GM18951 (cell line): ENCODE measurements around the gene FOLH1.
"Not testable (repeated sequence)": the region's sequence is repeated elsewhere in the genome, so short reads cannot be mapped to it uniquely, and the experiment has no call there.

Source experiments
- POLR2A ChIP-seq: IDR thresholded peaks from 4 replicates; pipeline ENCODE4 v1.6.1; 2011; ENCODE audit warnings: mild to moderate bottlenecking; ENCODE audit not compliant: insufficient read length, insufficient read depth; ENCODE audit errors: extremely low read depth
- in situ Hi-C: fragments of 300-500 bp; cut with MboI; formaldehyde crosslinking; loops from one replicate; pipeline ENCODE4 v1.12.0; 2022; ENCODE audit warnings: low sequenced_read_pairs, mixed read lengths, inconsistent platforms; ENCODE audit not compliant: unreplicated experiment

Gene FOLH1

DNA sequence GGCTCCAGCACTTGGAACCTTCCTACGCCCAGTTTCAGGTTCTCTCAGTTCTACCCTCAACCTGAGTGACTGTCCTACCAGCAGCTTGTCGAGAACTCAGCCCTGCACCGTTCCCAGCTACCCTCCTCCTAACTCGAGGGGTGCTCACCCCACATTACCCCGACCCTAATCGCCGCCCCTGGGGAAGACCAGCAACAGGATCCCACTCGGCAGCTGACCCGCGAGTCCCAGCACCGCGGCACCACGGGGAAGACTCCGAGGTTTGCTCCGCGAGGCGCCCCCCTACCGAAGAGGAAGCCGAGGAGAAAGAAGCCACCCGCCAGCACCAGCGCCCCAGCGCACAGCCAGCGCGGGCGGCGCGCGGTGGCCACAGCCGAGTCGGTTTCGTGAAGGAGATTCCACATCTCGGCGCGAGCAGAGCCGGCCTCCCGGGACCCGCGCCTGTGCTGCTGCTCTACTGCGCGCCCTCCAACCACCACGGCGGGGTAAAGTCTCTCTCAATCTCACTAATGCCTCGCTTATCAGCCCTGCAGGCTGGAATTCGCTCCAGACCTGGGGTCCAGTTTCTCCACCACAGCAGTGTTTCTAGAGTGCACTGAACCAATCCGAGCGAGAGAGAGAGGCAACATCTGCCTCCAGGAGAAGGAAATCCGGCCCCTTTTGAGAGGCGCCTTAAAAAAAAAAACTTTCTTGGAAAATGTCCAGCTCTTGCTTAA, at the start of gene FOLH1:
FOLH1 (minus strand) TSS at position 597 of the 716 bp plus-strand sequence; CDS start at position 404, 193 bp downstream.
- TF ChIP-seq POLR2A = no peak
- in situ Hi-C loops = no loop called here

DNA sequence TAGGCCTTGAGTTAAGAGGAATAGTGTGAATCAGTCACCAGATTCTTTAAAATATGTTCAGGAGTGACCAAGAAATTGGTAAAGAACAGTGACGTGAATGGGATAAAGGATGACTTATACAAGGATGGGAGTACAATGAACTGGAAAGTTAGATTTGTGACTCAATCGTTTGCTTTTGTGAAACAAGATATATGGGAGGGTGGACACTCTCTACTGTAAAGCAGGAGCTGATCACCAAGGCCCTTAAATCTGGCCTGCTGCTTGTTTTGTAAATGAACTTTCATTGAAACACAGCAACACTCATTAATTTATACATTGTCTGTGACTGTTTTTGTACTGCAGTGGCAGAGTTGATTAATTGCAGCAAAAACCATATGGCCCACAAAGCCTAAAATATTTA, 46.7 kb upstream of the FOLH1 start:
- in situ Hi-C loops = not testable (repeated sequence)

DNA sequence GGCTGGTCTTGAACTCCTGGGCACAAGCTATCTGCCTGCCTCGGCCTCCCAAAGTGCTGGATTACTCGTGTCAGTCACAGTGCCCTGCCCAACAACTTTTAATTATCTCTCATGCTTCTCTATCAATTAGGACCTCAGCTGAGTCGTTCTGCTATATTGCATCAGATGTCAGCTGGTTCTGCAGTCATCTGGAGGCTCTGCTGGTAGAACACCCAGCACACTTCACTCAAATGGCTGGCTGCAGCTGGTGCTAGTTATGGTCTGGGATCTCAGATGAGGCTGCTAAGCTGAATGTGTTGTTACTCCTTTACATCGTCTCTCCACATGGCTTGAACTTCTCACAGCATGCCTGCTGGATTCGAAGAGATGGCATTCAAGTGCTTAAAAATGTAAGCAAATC, 42.8 kb upstream of the FOLH1 start:
- in situ Hi-C loops = not testable (repeated sequence)

DNA sequence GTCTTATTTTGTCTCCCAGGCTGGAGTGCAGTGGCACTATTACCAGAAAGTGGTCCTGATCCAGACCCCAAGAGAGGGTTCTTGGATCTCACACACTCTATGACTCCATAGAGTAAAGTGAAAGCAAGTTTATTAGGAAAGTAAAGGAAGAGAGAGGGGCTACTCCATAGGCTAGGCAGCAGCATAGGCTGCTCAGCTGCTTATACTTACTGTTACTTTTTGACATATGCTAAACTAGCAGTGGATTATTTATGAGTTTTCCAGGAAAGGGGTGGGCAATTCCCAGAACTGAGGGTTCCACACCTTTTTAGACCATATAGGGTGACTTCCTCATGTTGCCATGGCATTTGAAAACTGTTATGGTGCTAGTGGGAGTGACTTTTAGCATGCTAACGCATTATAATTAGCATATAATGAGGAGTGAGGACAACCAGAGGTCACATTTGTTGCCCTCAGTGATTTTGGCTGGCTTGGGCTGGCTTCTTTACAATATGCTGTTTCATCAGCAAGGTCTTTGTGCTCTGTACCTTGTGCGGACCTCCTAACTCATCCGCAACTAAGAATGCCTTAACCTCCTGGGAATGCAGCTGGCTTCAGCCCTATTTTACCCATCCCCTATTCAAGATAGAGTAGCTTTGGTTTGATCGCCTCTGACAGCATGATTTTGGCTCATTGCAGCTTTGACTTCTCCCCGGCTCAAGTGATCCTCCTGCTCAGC, 42.2 kb upstream of the FOLH1 start:
- in situ Hi-C loops = not testable (repeated sequence)

DNA sequence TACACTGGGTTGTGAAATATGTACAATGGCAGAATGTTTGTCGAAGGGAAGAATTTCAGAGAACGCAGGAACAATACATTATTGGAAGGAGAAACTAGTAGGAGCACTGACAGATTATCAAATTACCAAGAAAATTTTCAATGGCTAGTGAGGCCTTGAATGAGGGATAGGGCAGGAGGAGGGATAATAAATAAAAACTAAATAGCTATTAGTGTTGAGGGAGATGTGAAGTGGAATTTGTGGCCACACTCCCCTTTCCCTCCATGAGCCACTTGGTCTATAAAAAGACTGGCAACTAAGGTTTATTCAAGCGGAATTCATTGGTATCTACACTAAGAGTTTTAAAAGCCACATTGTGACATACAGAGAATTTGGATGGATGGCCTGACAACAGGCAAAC, 41.0 kb upstream of the FOLH1 start:
- in situ Hi-C loops = not testable (repeated sequence)

DNA sequence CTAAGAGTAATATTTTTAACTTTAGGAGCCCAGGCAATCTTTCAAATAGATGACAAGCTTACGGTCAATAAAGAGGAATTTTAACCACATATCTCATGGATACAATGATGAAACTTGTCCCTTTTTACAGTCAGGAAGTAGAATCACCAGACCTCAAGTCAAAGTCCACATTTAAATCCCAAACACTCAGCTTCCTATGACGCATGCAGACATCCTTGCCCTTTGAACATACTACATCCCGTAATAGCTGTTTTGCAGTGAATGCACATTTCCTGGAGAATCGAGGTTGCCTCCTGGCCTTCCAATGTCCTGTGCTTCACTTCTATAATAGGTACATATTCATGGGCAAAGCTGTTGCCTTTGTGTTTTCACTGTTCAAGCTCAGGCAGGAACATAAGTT, 25.3 kb upstream of the FOLH1 start:
- in situ Hi-C loops = not testable (repeated sequence)

DNA sequence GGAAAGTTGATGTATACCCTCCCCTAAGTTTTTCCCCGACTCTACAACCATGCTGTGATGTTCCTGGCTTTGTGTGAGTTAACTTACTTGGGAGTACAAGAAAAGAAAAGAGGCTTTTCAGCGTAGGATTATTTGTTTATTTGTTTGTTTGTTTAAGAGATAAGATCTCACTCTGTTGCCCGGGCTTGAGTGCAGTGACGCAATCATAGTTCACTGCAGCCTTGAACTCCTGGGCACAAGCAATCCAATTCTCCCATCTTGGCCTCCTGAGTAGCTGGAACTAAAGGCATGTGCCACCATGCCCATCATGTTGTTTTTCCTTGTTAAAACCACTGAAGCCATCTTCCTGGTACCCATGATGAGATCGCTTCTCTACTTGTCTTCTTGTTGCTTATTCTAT, 24.6 kb upstream of the FOLH1 start:
- in situ Hi-C loops = not testable (repeated sequence)

DNA sequence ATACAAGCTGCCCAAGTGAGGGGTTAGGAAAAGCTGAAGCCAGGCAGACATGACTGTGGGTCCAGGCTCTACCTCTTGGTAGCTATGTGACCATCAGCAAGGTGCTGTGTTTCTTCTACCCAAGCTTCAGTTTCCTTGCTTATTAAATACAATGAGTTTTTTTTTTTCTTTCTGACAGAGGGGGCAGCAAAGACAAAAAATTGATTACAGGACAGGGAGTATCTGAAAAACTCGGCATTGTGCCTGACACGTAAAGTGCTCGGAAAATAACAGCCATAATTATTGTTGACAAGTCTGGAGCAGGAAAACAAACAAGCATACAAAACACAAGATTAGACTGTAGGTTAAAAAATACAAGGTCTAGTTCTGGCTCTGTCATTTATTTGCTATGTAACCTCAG, 23.3 kb upstream of the FOLH1 start:
- in situ Hi-C loops = not testable (repeated sequence)

DNA sequence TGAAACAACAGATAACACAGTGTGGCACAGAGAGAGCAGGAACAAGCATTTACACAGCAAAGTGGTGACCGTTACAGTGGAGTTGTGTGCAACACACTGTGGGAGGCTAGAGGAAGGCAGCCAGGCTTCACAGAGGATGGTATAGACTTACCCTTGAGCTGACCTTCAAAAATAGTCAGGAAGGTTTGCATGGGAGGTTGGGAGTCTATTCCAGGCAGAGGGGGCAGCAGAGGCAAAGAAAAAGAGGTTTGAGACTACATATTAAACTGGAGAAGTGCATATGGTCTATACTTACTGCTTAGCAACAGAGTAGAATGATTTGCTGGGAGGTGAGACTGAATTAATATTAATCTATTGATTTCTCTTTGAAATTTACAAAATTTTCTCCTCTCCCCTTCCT, 22.1 kb upstream of the FOLH1 start:
- in situ Hi-C loops = not testable (repeated sequence)

DNA sequence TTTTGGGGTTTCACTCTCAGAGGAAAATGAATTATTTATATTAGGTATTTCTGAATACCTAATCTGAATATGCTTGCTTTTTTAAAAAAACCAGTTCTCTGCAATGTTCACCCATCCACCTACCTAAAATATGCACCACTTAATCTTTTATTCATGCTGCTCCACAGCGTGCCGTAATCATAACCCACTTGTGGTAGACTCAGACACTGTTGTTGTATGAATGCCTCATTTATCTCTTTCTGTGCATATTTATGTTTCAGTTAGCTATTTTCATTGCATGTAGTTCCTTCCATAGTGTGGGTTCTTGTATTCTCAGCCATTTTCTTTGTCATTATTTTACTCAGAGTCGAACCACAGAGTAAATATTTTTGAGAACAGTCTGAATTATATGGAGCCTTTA, 21.6 kb upstream of the FOLH1 start:
- in situ Hi-C loops = not testable (repeated sequence)

DNA sequence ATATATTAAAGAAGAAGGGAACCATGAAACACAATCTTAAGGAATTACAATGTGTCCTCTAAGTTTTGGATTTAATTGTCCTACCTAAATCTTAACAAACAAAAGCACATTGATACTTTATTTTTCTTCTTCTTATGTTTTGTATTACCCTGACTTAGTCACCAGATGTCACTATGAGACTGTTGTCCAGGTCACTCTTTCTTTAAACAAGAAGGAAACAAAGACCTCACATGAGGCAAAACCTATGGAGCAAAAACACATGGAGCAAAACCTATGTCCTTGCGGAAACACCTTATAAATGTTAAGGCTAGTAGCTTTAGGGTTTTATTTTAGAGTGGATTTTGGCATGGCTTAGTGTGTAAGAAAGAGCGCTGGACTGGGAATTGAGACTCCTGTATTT, 20.7 kb upstream of the FOLH1 start:
- in situ Hi-C loops = not testable (repeated sequence)

DNA sequence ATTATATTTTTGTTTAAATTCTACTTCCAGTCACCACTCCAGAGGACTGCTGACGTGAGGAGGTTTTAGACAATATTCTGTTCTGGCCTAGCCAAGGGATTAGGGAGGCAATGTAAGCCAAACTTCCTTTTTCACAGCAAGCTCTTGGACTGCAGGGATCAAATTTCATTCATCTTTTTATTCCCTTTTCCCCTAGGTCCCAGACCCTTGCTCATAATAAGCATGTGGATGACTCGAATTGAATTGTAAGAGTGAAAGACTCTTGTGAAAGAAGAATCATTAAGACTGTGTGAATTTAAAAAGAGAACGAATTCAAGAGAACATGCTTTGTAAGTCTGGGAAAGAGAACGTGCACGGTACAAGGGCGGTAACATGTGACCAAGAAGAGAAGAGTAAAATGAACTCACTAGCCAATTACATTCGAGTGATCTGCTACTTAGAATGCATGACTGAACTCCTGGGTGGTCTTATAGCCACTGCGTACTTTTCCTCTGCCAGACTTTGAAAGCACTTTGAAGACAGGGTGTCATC, 16.9 kb upstream of the FOLH1 start:
- in situ Hi-C loops = not testable (repeated sequence)

DNA sequence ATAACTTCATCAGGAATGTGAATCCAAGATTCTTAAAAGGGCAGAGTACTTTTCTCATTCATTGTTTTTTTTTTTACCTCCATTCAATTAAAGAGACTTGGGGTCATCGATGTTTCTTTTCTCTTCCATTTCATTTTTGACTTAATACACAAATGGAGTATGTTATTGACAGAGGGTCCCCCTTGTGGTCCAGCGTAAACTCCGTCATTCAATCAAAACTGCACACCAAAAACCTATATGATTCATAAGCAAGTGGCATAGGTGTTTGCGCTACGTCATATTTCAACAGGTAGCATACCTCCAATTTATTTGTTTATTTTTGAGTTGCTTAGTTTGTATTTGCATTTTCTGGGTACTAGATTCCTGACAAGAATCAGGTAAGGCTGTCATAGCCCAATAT, 12.7 kb upstream of the FOLH1 start:
- in situ Hi-C loops = no loop called here
- no peak for TF ChIP-seq POLR2A

DNA sequence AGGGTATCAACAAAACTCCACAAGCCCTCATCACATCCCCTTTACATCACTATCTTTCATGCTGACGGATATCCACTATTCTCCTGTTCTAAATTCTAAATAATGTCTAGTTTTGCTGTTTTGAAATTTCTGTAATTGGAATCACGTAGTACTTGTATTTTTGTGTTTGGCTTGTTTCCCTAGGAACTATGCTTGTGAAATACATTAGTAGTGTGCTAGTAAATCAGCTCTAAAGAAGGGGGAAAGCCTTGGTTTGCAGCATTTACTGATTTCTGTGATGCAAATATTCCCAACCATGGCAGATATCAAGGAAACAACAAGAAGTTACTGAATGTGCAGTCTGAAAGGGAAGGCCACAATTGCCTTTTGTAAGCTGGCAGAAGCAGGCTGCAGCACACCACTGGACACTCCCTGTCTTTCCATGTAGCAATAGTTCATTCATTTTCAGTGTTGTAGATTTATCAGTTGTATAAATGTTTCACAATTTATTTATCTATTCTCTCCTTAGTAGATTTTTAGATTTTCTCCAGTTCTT, 4.7 kb upstream of the FOLH1 start:
- TF ChIP-seq POLR2A = no peak
- in situ Hi-C loops = no loop called here

DNA sequence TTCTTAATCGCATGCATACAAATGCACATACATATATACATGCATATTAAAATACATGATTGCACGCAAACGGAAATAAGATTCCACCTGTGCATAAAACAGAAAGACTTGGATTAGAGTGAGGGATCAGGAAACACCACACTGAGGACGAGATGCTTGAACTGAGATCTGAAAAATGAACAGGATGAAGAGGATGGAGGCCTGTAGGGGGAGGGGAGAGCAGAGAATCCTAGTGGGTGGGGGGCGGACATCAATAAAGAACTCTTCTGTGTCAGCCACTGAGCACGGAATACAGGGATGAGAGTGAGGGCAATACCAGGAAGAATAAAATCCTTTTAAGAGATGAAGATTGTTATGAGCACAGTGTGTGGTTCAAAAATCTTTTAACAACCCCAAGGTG, 1.4 kb downstream of the FOLH1 start:
- in situ Hi-C loops = not testable (repeated sequence)
